GM19239 (cell line): ENCODE measurements around the gene NADK2.
"Not testable (repeated sequence)": the region's sequence is repeated elsewhere in the genome, so short reads cannot be mapped to it uniquely, and the experiment has no call there.

Experiments used
- DNase-seq: peaks from one replicate; pipeline ENCODE4 v3.0.0; 2011; ENCODE audit warnings: low spot score; ENCODE audit not compliant: insufficient read length
- FAIRE-seq: peaks from 2 replicates; lab custom pipeline; 2011; peaks lifted over from hg19 to GRCh38; lab: Jason Lieb, UNC

The NADK2 gene, protein sequence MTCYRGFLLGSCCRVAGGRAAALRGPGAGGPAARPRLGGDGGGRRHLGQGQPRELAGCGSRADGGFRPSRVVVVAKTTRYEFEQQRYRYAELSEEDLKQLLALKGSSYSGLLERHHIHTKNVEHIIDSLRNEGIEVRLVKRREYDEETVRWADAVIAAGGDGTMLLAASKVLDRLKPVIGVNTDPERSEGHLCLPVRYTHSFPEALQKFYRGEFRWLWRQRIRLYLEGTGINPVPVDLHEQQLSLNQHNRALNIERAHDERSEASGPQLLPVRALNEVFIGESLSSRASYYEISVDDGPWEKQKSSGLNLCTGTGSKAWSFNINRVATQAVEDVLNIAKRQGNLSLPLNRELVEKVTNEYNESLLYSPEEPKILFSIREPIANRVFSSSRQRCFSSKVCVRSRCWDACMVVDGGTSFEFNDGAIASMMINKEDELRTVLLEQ

DNA sequence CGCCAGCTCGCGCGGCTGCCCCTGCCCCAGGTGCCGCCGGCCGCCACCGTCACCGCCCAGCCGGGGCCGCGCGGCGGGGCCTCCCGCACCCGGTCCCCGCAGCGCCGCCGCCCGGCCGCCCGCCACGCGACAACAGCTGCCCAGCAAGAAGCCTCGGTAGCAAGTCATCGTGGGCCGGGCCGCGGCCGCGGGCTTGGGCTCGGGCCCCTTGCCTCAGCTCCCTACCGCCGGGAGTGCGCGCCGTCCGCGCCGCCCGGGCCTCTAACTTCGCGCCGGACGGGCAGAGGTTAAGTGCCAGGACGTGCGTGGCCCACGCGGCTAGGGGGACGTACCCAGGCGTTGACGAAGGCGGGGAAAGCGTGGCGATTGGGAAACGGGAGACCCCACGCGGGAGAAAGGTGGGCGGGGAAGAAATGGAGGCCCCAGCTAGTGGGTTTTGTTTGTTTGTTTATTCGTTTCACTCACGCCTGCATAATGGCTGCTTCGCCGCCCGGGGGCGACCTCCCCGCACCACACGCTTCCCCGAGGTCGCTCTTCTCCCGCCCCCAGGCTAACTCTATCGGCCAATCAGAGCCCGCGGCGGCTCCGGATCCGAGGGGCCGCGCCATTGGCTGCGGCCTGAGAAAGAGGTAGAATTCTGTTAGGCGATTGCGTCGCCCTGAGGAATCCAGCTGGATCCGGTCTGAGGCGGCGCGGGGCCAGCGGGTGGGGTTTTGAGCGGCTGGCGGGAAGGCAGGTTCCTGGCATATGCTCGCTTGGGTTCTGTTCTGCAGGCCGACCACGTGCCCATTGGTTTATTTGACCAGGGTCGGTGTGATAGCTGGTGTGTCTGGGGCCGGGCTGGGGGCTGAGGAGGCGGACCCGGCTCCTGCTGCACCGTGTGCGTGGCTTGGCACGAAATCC lies at the start of gene NADK2:
Gene NADK2, minus strand, starts transcription at position 295 of the 903 bp plus-strand sequence. Its CDS starts 127 bp downstream, at position 168.
- FAIRE-seq = peak; percentile 73
- DNase-seq = peak; percentile 85

DNA sequence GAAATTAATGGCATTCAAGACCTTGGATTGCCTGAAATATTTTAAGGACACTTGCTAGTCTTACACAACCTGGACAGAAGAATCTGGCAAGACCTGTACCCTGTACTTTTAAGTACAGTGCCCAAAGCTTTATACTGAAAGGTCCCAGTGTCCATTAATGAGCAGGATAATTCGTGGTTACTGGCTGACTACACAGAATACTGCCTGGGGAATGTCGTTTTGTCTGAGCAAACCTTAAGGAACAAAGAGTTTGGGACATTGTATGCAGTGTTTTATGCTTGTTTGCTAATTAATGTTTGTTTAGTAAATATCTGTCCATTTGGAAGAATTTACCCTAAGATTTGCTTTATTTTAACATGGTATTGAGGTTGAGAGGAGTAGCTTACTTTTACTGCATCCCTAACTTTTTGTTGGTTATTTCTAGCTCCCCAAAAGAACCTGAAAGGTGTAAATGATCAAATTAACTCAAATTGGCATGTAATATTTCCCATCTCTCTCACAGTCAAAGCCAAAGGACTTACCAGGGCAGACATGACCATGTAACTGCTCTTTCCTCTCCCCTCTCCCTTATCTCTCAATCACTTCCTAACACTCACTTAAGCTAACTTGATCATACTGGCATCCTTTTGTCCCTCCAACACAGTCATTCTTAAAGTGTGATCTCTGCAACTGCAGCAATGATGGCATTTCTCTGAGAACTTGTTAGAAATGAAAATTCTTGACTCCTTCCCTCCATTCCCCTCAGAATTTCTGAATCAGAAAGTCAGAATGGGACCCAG lies 44.3 kb upstream of the NADK2 start:
- no peak for DNase-seq
- no peak for FAIRE-seq

DNA sequence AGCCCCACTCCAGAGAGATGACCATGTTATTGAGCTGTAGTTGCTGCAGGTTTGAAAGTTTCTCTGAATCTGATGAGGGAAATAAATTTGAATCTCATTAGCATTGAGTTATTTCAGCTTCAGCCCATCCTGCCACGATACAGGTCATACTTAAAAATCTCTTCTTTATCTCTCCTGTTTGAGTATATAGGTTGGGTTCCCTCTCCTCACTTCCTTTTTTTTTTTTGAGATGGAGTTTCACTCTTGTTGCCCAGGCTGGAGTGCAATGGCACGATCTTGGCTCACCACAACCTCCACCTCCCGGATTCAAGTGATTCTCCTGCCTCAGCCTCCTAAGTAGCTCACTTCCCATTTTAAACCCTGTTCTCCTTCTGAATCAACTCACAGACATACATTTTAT lies 42.0 kb upstream of the NADK2 start:
- DNase-seq, FAIRE-seq: not testable (repeated sequence)

- DNase-seq (no peak), FAIRE-seq (no peak)
These were observed 39.9 kb upstream of the NADK2 start for GRCh38 chr5:36281626-36282025.

DNA sequence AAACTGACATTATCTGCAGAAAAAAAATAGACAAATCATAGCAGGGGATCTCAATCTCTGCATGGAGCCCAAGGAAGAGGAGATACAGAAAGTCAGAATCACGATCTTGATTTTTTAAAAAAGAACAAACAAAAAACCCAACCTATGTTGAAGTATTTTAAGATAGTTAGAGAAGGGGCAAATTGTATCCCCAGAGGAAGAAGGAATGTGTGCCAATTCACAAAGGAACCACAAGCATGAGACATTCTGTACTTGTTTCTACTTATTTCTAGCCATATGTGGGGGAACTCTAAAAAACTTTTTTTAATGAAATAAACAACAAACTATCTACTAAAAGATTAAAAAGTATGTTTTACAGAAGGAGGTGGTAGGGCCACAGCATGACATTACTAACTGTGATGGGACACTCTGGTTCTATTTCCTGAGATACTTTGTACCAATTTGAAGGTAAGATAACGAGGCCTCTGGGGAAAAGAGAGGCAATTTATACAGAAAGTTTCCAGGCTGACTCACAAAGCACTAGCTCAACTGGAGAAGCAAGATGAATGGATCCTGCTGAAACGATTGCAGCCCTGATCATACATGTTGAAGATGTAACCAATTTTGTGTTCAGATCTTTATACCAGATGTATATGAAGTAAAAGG lies 37.5 kb upstream of the NADK2 start:
- FAIRE-seq (no peak), DNase-seq (no peak)

- DNase-seq = no peak
These were observed 35.9 kb upstream of the NADK2 start for GRCh38 chr5:36277521-36278176.

GRCh38 chr5:36276864-36277263 lies 35.1 kb upstream of the NADK2 start:
- DNase-seq = no peak

More at GRCh38 chr5:36277521-36278176, 35.9 kb upstream of the NADK2 start:
- no peak for FAIRE-seq

GRCh38 chr5:36273809-36274526 lies 32.2 kb upstream of the NADK2 start:
- FAIRE-seq (no peak), DNase-seq (no peak)

More at GRCh38 chr5:36276864-36277263, 35.1 kb upstream of the NADK2 start:
- FAIRE-seq = no peak

GRCh38 chr5:36272136-36272690 lies 30.5 kb upstream of the NADK2 start:
- DNase-seq = no peak
- no peak for FAIRE-seq

- no peak for DNase-seq
- no peak for FAIRE-seq
These were observed 29.3 kb upstream of the NADK2 start for GRCh38 chr5:36270876-36271575.

DNA sequence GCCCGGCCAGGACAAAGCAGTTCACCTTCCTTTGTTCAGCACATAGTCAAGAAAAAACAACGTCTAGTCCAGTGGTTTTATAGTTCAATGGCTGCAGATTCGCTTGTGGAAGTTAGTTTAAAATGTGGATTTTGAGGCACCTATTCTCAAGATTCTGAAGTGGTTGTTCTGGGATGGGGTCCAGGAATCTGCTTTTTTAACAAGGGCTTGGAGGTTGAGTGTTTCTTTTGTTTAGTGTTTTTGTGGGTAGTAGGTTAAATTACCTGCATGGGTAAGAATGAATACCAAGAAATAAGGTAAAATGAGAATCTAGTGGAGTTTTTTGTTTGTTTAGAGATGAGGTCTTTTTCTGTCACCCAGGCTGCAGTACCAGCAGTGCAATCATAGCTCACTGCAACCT lies 28.4 kb upstream of the NADK2 start:
- no peak for FAIRE-seq
- no peak for DNase-seq

DNA sequence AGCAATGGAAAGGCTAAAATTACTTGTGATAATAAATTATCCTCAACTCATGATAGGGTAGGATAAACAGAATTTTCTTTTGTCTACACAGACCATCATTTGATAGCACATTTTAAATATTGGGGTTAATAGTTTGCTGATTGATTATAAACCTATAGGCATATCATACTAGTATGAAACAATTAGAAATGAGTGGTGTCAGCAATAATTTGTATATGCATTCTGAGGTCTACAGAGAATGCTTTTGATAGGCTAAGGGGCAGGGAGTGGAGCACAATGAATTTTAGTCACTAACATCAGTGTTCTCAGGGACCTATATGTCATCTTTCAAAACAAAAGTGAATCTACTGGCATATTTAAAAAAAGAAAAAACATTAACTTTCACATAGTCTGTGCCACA lies 27.8 kb upstream of the NADK2 start:
- FAIRE-seq = no peak
- no peak for DNase-seq

GRCh38 chr5:36267905-36268304 lies 26.2 kb upstream of the NADK2 start:
- DNase-seq (no peak), FAIRE-seq (no peak)

DNA sequence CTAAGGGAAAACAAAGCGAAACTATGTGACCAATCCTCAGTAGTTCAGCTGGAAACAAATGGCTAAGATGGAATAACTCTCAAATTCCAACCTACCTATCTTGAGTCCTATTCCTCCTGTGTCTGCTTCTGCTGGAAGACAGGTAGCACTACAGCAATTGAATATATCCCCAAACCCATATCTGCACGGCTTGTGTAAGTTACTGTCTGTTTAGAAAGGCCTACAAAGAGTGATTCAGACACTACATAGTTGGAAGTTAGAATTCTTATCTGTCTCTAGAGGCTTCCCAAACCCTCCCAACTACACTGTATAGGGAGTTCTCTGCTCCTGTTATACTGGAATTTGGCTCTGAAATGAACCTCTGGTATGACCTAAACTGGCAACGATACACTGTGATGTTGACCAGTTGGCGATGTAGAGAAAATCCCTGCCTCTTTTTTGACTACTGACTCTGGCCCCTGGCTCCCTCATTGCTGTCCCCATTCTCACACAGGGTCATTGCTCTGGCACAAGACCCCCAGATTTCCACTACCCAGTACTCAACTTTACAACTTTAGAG lies 22.6 kb upstream of the NADK2 start:
- no peak for DNase-seq
- no peak for FAIRE-seq

DNA sequence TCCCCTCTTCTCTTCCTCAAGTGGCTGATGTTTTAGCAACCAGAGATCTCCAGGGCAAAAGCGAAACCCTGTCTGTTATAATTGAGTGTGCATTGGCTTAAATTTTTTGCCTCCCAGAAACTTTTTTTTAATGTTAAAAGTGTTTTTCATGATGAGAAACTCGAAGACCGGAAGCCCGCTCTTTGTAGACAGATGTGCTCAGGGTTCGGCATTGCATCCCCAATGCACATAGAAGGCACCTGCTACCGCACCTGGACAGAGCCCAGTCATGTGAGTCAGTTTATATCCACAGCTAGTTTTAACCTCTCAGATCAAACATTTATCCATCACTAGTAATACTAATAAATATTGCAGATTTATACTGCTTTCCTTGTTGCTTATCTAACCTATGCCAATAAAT lies 19.5 kb upstream of the NADK2 start:
- DNase-seq (no peak), FAIRE-seq (no peak)

GRCh38 chr5:36253575-36253974 lies 11.8 kb upstream of the NADK2 start:
- FAIRE-seq (no peak), DNase-seq (no peak)

GRCh38 chr5:36252722-36253365 lies 11.1 kb upstream of the NADK2 start:
- DNase-seq = no peak
- no peak for FAIRE-seq
